ENCODE data around the gene SMIM12. TPM values are rescaled to one million over a fixed set of nuclear protein-coding genes. Genes with fewer than 3 reads are reported as not detected.
A peak's percentile ranks its signal among the peaks of the same experiment; 100 is the strongest.

Gene SMIM12
- total RNA-seq, 4 donors from 2014 or later, result 11.8 to 31.2 (median 19.4) TPM

- TF ChIP-seq POLR2A (IDR thresholded peaks at IDR 0.05), result no peak
- TF ChIP-seq CTCF (IDR thresholded peaks at IDR 0.05), result no peak
- intact Hi-C loops (cut with DNase I; ENCODE audit: low total_unique reads), result no loop called here
Observed at GRCh38 chr1:34868230-34869049, 8.9 kb upstream of the SMIM12 start.

GRCh38 chr1:34867415-34867814, 7.9 kb upstream of the SMIM12 start:
- H3K9me3 ChIP-seq, result no peaks in the 10 kb centered on the region
- no peak for TF ChIP-seq CTCF (IDR thresholded peaks at IDR 0.05)
- H3K36me3 ChIP-seq, result no peaks in the 10 kb centered on the region
- no peak overlapping the region for H3K4me3 ChIP-seq
- H3K4me1 ChIP-seq, result no peaks in the 10 kb centered on the region
- H3K27me3 ChIP-seq, result no peaks in the 10 kb centered on the region
- intact Hi-C loops (cut with DNase I; ENCODE audit: low total_unique reads), result no loop called here
- no peak for DNase-seq
- H3K27ac ChIP-seq, result no peak overlapping the region

More at GRCh38 chr1:34868230-34869049, 8.9 kb upstream of the SMIM12 start:
- Histone ChIP-seq H3K27me3 (no peaks in the 10 kb centered on the region), H3K27ac (no peak overlapping the region), H3K36me3 (no peaks in the 10 kb centered on the region), H3K4me3 (no peak overlapping the region), H3K4me1 (no peaks in the 10 kb centered on the region), H3K9me3 (no peaks in the 10 kb centered on the region)
- DNase-seq, result no peak

GRCh38 chr1:34866762-34867109, 7.2 kb upstream of the SMIM12 start:
- DNase-seq, result no peak
- Histone ChIP-seq H3K4me1 (no peaks in the 10 kb centered on the region), H3K27me3 (no peaks in the 10 kb centered on the region), H3K27ac (peak overlapping the region; percentile 77 to 84), H3K9me3 (no peaks in the 10 kb centered on the region), H3K36me3 (no peaks in the 10 kb centered on the region), H3K4me3 (peak overlapping the region; percentile 67 to 77)
- TF ChIP-seq CTCF (IDR thresholded peaks at IDR 0.05), result no peak
- no peak for TF ChIP-seq POLR2A (IDR thresholded peaks at IDR 0.05)
- intact Hi-C loops (cut with DNase I; ENCODE audit: low total_unique reads), result no loop called here

- no peaks in the 10 kb centered on the region for H3K36me3 ChIP-seq
- peak overlapping the region; percentile 77 to 84 for H3K27ac ChIP-seq
- no peaks in the 10 kb centered on the region for H3K9me3 ChIP-seq
- H3K27me3 ChIP-seq, result no peaks in the 10 kb centered on the region
- no peaks in the 10 kb centered on the region for H3K4me1 ChIP-seq
- peak; percentile 83 to 87 for DNase-seq
- peak; percentile 84 to 97 (median 90) for TF ChIP-seq CTCF (IDR thresholded peaks at IDR 0.05)
- TF ChIP-seq POLR2A (IDR thresholded peaks at IDR 0.05), result peak in 1 of 2 donors; percentile 27
- H3K4me3 ChIP-seq, result peak overlapping the region; percentile 67 to 77
- intact Hi-C loops (cut with DNase I; ENCODE audit: low total_unique reads), result no loop called here
Observed at GRCh38 chr1:34865981-34866761, 6.6 kb upstream of the SMIM12 start.

GRCh38 chr1:34865573-34865972, 6.0 kb upstream of the SMIM12 start:
- TF ChIP-seq CTCF (IDR thresholded peaks at IDR 0.05) (no peak), POLR2A (IDR thresholded peaks at IDR 0.05) (no peak)
- no peaks in the 10 kb centered on the region for H3K4me1 ChIP-seq
- no peaks in the 10 kb centered on the region for H3K27me3 ChIP-seq
- H3K4me3 ChIP-seq, result peak overlapping the region; percentile 67 to 77
- intact Hi-C loops (cut with DNase I; ENCODE audit: low total_unique reads), result no loop called here
- peak in 1 of 2 donors; percentile 21 for DNase-seq
- no peaks in the 10 kb centered on the region for H3K36me3 ChIP-seq
- peak overlapping the region; percentile 77 to 84 for H3K27ac ChIP-seq
- H3K9me3 ChIP-seq, result no peaks in the 10 kb centered on the region

Data from uterus (tissue), 4 donors.